ENCODE measurements around the gene PFDN4.
A peak's percentile ranks its signal among the peaks of the same experiment; 100 is the strongest.

PFDN4 gene

GRCh38 chr20:54173653-54174456, 34.0 kb upstream of the PFDN4 start, which contains the start of gene CYP24A1:
CYP24A1 (minus strand) TSS chr20:54173986; CDS start chr20:54173579, 407 bp downstream.
- DNase-seq: peak; percentile 44 to 71

DNA sequence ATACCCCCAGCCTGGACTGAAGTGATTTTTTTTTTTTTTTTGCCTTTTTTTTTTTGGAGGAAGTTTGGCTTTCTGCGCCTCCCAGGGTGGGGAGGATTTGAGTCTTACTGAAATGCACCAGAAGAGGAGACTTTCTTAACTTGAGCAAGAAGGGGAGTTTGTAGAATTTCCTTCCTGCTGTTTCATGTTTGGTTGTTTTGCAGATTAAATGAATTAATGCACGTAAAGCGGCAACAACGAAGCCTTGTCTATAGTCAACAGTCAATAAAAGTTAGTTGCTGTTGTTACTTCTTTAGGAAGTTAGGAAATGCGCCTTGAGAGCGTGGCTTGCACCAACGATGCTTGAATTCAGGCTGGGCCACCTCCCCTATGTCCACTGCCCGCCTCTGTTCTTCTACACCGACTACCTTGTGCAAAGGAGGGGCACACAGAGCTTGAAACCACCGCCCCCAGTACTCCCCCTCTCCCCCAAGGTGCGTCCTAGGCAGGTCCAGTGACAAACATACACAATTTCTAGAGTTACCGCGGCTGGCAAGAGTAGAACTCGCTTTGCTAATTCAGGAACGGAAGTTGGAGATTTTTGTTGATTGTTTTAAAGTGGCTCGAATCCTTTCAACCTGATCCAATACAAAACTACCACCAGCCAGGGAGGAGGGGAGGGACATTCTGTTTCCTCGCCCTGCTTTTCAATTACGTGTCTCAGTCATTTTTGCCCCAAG, 33.3 kb upstream of the PFDN4 start:
- no peak for DNase-seq

GRCh38 chr20:54176610-54177009, 31.3 kb upstream of the PFDN4 start:
- DNase-seq: no peak

GRCh38 chr20:54177378-54177777, 30.5 kb upstream of the PFDN4 start:
- no peak for DNase-seq

DNA sequence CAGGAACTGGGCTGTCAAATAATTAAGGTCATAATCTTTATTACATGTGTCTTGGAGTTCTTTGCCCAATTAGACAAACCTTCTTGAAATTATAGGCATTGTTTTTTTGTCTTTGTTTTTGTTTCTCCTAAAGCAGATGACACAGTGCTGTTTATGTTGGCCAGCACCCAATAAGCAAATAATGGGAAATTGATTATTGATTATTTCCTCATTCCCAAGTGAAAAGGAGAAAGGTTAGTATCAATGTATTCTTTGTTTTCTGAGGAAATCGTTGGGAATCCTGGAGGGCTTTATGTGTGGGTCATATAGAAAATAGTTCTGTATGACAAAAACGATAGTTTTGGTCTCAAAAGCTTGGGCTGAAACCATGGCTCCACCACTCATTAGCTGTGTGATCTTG, 29.6 kb upstream of the PFDN4 start:
- no peak for DNase-seq

GRCh38 chr20:54179946-54180345, 27.9 kb upstream of the PFDN4 start:
- DNase-seq: no peak

DNA sequence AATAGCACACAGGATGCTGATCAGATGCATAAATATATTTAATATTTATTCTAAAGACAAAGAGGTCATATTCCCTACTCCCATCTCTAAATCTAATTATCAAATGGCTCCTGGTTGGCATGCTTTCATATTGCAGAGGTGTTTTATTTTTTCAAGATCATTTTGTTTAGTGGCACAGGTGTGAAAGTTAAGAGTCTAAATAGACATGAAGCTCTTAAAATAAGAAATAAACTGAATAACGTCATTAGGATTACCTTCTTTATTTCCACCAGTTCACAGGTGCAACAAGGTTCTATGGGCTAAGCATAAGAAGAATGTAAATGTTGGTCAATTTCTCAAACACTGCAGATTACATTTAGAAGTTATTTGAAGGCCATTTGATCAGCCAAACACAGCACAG, 27.0 kb upstream of the PFDN4 start:
- no peak for DNase-seq

- peak; percentile 14 to 72 for DNase-seq
Observed at GRCh38 chr20:54184071-54184470, 23.8 kb upstream of the PFDN4 start.

DNA sequence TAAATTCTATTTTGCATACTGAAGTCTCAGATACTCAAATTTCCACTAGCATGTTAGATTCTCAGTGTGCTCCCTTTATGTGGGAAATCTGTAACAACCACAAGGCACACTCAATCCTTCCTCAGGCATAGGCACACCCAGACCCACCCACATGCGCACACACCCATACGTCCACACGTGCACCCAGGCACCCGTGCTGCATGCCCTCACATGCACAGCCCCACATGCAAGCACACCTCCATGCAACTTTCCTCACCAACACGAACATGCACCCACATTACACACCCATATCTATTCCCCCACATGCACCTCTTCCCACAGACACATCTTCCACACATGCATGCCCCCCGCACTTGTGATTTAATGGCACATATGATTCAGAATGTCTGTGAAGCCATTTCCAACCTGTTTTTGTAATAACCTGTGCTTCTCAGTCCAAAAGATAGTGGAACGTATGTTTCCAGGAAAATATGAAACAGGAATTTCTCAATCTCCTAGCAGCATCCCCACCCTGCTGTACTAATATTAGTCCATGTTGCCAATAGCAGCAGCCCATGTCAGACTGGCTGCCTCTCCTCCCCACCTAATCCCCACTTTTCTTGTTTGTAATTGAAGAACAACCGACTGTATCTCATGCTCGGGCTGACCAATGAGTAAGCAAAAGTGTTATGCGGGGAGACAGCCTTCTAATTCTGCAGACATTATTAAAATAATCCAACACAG, 22.8 kb upstream of the PFDN4 start:
- no peak for DNase-seq

GRCh38 chr20:54188132-54188849, 19.6 kb upstream of the PFDN4 start:
- DNase-seq: no peak

GRCh38 chr20:54189630-54190029, 18.3 kb upstream of the PFDN4 start:
- DNase-seq: no peak

GRCh38 chr20:54190217-54190616, 17.7 kb upstream of the PFDN4 start:
- no peak for DNase-seq

GRCh38 chr20:54193817-54194216, 14.1 kb upstream of the PFDN4 start:
- no peak for DNase-seq

- no peak for DNase-seq
Observed at GRCh38 chr20:54194724-54195438, 13.0 kb upstream of the PFDN4 start.

GRCh38 chr20:54195483-54196472, 12.1 kb upstream of the PFDN4 start:
- DNase-seq: no peak

DNA sequence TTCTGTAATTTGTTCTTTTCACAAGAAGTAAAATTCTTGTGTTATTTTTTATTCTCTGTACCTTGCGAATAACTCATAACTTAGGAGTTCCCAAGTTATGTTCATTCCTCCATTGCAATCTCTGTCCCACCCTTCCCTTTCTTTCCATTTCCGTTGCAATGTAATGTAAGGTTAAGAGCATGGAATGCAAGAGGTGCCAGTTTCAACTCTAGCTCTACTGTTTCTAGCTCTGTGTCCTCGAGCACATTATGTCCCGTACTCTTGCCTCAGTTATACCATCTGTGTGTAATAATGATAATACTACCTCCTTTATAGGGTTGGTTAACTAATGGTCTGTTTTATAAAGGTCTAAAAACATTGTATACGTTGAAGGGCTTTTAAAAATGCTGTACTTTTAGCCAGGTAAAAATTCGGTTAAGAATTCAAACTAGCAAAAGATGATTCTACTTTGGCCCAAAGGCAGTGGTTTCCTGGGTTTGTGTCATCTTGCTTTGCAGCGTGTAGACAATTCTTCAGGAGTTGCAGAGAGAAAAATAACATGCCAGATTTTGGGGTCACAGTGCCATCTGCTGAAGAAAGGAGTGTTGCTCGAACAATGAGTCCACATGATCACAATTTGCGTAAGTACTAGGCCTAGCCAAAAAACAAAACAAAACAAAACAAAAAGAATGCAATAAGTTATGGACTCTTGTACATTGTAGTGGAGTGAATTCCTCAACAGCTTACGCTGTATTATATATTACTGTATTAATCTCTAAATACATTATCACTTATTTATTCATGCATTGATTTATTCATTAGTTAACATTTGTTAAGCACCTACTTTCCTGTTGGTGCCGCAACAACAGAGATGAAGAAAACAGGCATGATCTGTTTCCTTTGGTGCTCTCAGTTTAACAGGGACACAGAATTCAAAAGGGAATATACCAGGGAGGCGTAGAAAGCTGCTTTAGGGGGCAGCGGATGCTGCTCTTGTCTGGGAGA, 10.0 kb upstream of the PFDN4 start:
- DNase-seq: peak; percentile 35 to 67

- DNase-seq: no peak
Observed at GRCh38 chr20:54199283-54199682, 8.6 kb upstream of the PFDN4 start.

DNA sequence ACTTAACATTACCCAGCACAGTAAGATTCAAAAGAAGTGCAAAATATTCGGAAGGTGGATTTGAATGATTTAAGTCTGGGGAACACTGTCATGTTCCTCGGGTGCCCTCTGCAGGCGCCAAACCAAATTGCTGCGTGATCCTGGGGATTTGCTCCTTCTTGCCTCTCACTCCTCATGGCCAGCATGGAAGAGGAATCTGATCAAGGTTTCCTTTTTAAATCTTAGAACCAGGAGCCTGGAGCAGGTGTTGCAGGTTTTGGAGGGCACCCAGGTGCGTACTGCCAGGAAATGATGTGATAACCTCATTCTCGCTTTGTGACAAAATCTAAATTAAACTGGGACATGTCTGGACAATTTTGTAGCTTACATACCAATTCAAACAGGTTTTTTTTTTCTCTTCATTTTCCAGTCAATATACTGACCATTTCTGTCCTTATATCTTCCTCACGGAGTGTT, 8.1 kb upstream of the PFDN4 start:
- DNase-seq: peak; percentile 44 to 67

GRCh38 chr20:54200487-54201267, 7.2 kb upstream of the PFDN4 start:
- no peak for DNase-seq

Data from NCI-H524 (cell line).